Natural killer cell (primary cell): ENCODE data around the gene FNBP1L. TPM values are rescaled to one million over a fixed set of nuclear protein-coding genes. Genes with fewer than 3 reads are reported as not detected.
"Not testable (repeated sequence)": the region's sequence is repeated elsewhere in the genome, so short reads cannot be mapped to it uniquely, and the experiment has no call there.

Experiments
- ATAC-seq, 3 donors: fragments of 150-1000 bp in 2 of 3; fragments of 200-7000 bp in 1 of 3; cut with Tn5 transposase; 1 replicate in 1 of 3; 2 replicates in 2 of 3; pipeline ENCODE4 v1.10.0; 2021; ENCODE audit warnings: mild to moderate bottlenecking in 2 of 3, moderate library complexity in 2 of 3
- DNase-seq, 2 donors: peaks; one replicate each; pipeline versions ENCODE4 v3.0.0 to v3.0.0-alpha.2; 2013 to 2021; ENCODE audit warnings: mixed read lengths in 1 of 2
- H3K27ac ChIP-seq: one replicate; pipeline ENCODE4 v1.5.1; 2013; ENCODE audit warnings: mild to moderate bottlenecking, low read length
- H3K27me3 ChIP-seq: one replicate; pipeline ENCODE4 v1.6.1; 2013; ENCODE audit warnings: low read length; ENCODE audit not compliant: control insufficient read depth, insufficient read depth
- H3K36me3 ChIP-seq: one replicate; pipeline ENCODE4 v1.6.1; 2013; ENCODE audit warnings: low read length; ENCODE audit not compliant: control insufficient read depth, insufficient read depth
- H3K4me1 ChIP-seq: one replicate; pipeline ENCODE4 v1.6.1; 2013; ENCODE audit warnings: low read length; ENCODE audit not compliant: control insufficient read depth, insufficient read depth
- H3K4me3 ChIP-seq: one replicate; pipeline ENCODE4 v1.5.1; 2013; ENCODE audit warnings: low read length
- H3K9me3 ChIP-seq: one replicate; pipeline ENCODE4 v1.6.1; 2013; ENCODE audit warnings: low read length; ENCODE audit not compliant: control insufficient read depth, insufficient read depth
- H3K27ac Mint-ChIP-seq, 2 donors: one replicate each; pipeline ENCODE4 v1.8.0; 2022; ENCODE audit warnings: mild to moderate bottlenecking in 2 of 2, mixed read lengths in 2 of 2, moderate library complexity in 1 of 2
- H3K27me3 Mint-ChIP-seq, 2 donors: one replicate each; pipeline ENCODE4 v1.8.0; 2022; ENCODE audit warnings: low read depth in 2 of 2, mixed read lengths in 2 of 2
- H3K36me3 Mint-ChIP-seq: one replicate; pipeline ENCODE4 v1.8.0; 2022; ENCODE audit warnings: mixed read lengths
- H3K4me1 Mint-ChIP-seq, 2 donors: one replicate each; pipeline ENCODE4 v1.8.0; 2022; ENCODE audit warnings: mixed read lengths in 2 of 2
- H3K4me3 Mint-ChIP-seq: one replicate; pipeline ENCODE4 v1.8.0; 2022; ENCODE audit warnings: mild to moderate bottlenecking, moderate library complexity, mixed read lengths
- H3K9me3 Mint-ChIP-seq, 2 donors: one replicate each; pipeline ENCODE4 v1.8.0; 2022; ENCODE audit warnings: mixed read lengths in 2 of 2
- WGBS: methylation state at CpG from one replicate; pipeline ENCODE4 v1.1.7; 2013; ENCODE audit warnings: missing lambda C conversion rate; ENCODE audit not compliant: insufficient coverage; 5-methylcytosine and 5-hydroxymethylcytosine counted together
- intact Hi-C: fragments of 100-400 bp; cut with micrococcal nuclease; formaldehyde crosslinking; loops from one replicate; pipeline ENCODE4 v1.14.2; 2022
- total RNA-seq, 4 donors: library from RNA; stranded (reverse); fragments of 120-200 nt in 1 of 4; gene quantifications; one replicate each; pipeline versions ENCODE4 v1.2.3 to v1.2.4, GENCODE V29; 2013 to 2022
- TF ChIP-seq, protein P1 (sequence below): fragments of 200-600 bp; IDR thresholded peaks from one replicate; pipeline ENCODE4 v1.8.0; 2022; ENCODE audit warnings: antibody characterized with exemption

FNBP1L gene
- total RNA-seq, 3 donors from 2014 or later (not counting 1 experiment from before 2014, with no cell fraction given) = 0.33 to 6.7 (median 0.84) TPM

GRCh38 chr1:93588955-93589354 lies 141.0 kb downstream of the FNBP1L start:
- Histone ChIP-seq H3K4me1 (peaks cover 14% of the 10 kb centered on the region), H3K27me3 (no peaks in the 10 kb centered on the region), H3K36me3 (no peaks in the 10 kb centered on the region), H3K27ac (no peak overlapping the region), H3K4me3 (no peak overlapping the region), H3K9me3 (no peaks in the 10 kb centered on the region)
- no peak for DNase-seq
- TF ChIP-seq, protein P1, sequence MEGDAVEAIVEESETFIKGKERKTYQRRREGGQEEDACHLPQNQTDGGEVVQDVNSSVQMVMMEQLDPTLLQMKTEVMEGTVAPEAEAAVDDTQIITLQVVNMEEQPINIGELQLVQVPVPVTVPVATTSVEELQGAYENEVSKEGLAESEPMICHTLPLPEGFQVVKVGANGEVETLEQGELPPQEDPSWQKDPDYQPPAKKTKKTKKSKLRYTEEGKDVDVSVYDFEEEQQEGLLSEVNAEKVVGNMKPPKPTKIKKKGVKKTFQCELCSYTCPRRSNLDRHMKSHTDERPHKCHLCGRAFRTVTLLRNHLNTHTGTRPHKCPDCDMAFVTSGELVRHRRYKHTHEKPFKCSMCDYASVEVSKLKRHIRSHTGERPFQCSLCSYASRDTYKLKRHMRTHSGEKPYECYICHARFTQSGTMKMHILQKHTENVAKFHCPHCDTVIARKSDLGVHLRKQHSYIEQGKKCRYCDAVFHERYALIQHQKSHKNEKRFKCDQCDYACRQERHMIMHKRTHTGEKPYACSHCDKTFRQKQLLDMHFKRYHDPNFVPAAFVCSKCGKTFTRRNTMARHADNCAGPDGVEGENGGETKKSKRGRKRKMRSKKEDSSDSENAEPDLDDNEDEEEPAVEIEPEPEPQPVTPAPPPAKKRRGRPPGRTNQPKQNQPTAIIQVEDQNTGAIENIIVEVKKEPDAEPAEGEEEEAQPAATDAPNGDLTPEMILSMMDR = no peak
- Mint-ChIP-seq H3K9me3 (no peaks in the 10 kb centered on the region), H3K4me3 (no peak overlapping the region), H3K4me1 (peaks cover 19 to 25% of the 10 kb centered on the region in 2 donors), H3K36me3 (no peaks in the 10 kb centered on the region), H3K27ac (peak overlapping the region in 1 of 2 donors; percentile 35), H3K27me3 (no peaks in the 10 kb centered on the region)
- ATAC-seq = no peak
- intact Hi-C loops = no loop called here
- WGBS = 97% methylated on average over 20 of the region's 20 CpGs

DNA sequence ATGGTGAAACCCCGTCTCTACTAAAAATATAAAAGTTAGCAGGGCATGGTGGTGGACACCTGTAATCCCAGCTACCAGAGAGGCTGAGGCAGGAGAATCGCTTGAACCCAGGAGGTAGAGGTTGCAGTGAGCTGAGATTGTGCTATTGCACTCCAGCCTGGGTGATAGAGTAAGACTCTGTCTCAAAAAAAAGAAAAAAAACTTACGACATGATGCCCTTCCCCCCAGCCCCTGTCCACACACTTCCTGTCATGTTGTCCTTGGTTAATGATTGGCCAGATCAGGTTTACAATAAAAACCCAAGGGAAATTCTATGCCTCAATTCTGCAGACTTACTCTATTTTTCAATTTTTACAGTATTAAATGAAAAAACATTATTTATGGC lies 143.4 kb downstream of the FNBP1L start:
- H3K36me3 ChIP-seq, H3K4me3 ChIP-seq, H3K27me3 Mint-ChIP-seq, DNase-seq, H3K9me3 Mint-ChIP-seq, H3K27me3 ChIP-seq, intact Hi-C loops, H3K36me3 Mint-ChIP-seq, H3K9me3 ChIP-seq, H3K27ac ChIP-seq: not testable (repeated sequence)
- peaks cover 19 to 25% of the 10 kb centered on the region in 2 donors for H3K4me1 Mint-ChIP-seq
- H3K4me1 ChIP-seq = peaks cover 14% of the 10 kb centered on the region
- ATAC-seq = peak in 2 of 3 donors; percentile 26 to 57
- H3K27ac Mint-ChIP-seq = peak overlapping the region in 1 of 2 donors; percentile 80
- H3K4me3 Mint-ChIP-seq = peak overlapping the region; percentile 9
- WGBS = 50% methylated on average over 2 of the region's 3 CpGs

DNA sequence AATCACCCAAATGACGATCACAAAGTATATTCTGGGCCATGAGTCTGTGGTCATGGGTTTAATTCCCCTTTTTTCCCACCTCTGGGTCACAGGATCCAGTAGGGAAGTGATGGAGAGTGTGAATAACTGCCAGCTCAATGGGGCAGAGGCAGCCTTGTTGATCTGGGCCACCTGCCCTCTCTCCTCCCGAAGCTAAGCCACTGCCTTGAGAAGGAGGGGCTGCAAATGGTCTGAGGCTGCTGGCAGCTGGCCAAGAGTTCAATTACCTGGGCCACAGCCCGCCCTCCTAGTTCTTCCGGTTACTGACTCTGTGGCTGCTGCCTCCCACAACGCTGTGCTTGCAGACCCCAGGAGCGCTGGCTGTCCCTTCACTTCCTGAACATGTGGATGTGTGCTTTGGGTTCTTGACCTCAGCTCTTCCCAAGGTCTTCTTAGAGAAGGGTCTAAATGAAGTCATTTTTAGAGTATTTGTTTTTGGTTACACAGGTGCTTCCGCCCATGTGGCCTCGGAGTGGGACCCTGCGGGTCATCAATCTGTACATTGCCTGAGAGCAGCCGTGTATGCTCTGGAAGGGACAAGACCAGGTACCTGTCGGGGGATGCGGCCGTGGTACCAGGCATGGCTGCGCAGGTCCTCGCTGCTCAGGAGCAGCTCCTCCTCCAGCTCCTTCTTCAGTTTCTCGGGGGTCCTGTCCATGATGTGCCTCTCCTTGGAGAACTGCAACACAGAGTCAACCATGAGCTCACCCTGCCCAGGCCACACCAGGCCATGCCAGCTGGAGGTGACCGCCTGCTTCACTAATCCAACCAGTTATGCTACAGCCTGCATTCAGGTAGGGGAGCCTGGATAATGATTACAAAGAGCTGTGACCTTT lies 144.0 kb downstream of the FNBP1L start:
- peak overlapping the region; percentile 16 for H3K27ac ChIP-seq
- Mint-ChIP-seq H3K4me3 (peak overlapping the region; percentile 62), H3K36me3 (no peaks in the 10 kb centered on the region), H3K27me3 (peaks cover 0 to 7% of the 10 kb centered on the region in 2 donors), H3K9me3 (no peaks in the 10 kb centered on the region), H3K4me1 (peaks cover 19 to 25% of the 10 kb centered on the region in 2 donors), H3K27ac (peak overlapping the region; percentile 60 to 80)
- WGBS = 44% methylated on average over 16 of the region's 17 CpGs
- H3K9me3 ChIP-seq = no peaks in the 10 kb centered on the region
- no peaks in the 10 kb centered on the region for H3K36me3 ChIP-seq
- TF ChIP-seq, protein P1 = no peak
- DNase-seq (peak; percentile 24 to 45), ATAC-seq (peak; percentile 30 to 66 (median 49))
- peaks cover 14% of the 10 kb centered on the region for H3K4me1 ChIP-seq
- no peak overlapping the region for H3K4me3 ChIP-seq
- no peaks in the 10 kb centered on the region for H3K27me3 ChIP-seq
- intact Hi-C loops = no loop called here

DNA sequence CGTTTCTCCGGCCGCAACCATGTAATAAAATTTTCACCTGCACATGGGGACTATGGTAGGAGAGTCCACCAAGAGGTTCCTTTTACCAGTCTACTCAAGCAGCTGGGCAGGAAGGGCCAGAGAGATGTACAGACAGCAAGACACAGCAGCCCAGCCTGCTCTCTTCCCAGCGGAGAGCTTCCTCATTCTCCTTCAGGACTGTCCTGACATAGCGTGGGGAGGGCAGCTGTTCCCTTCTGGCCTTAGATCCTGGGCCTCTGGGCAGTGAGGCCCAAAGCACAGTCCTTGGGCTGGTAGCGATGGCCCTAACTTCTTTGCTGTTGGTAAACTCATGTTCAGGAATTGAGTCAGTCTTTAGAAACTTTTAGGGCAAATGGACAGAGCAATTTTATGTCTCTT lies 144.6 kb downstream of the FNBP1L start:
- Mint-ChIP-seq H3K27me3 (peaks cover 0 to 7% of the 10 kb centered on the region in 2 donors), H3K9me3 (no peaks in the 10 kb centered on the region), H3K27ac (peak overlapping the region; percentile 60 to 80), H3K36me3 (no peaks in the 10 kb centered on the region), H3K4me1 (peaks cover 19 to 25% of the 10 kb centered on the region in 2 donors), H3K4me3 (no peak overlapping the region)
- DNase-seq (no peak), ATAC-seq (no peak)
- Histone ChIP-seq H3K27ac (no peak overlapping the region), H3K36me3 (no peaks in the 10 kb centered on the region), H3K4me3 (no peak overlapping the region), H3K4me1 (peaks cover 14% of the 10 kb centered on the region), H3K27me3 (no peaks in the 10 kb centered on the region), H3K9me3 (no peaks in the 10 kb centered on the region)
- TF ChIP-seq, protein P1 = no peak
- 91% methylated on average over 6 of the region's 6 CpGs for WGBS
- intact Hi-C loops = no loop called here
